Activated CD8-positive, alpha-beta T cell treated with anti-CD3 and anti-CD28 coated beads for 36 hours (primary cell): ENCODE measurements around the gene ATP4A. TPM values are rescaled to one million over a fixed set of nuclear protein-coding genes. Genes with fewer than 3 reads are reported as not detected.

Experiments
- ATAC-seq: fragments of 200-7000 bp; cut with Tn5 transposase; one replicate; pipeline ENCODE4 v1.10.0; 2021; ENCODE audit warnings: mild to moderate bottlenecking, moderate library complexity
- CTCF ChIA-PET: fragments of 350-600 bp; sonication (Branson Sonifier 250); formaldehyde crosslinking; loops from one replicate; lab custom pipeline; 2021; ENCODE audit warnings: antibody characterized with exemption; lab: Charles Lee
- POLR2A ChIA-PET: fragments of 350-600 bp; sonication (Branson Sonifier 250); formaldehyde crosslinking; loops from one replicate; lab custom pipeline; 2021; ENCODE audit warnings: antibody characterized with exemption; lab: Charles Lee
- DNase-seq: peaks from one replicate; pipeline ENCODE4 v3.0.0-alpha.2; 2020
- H3K27ac Mint-ChIP-seq: one replicate; pipeline ENCODE4 v1.8.0; 2021; ENCODE audit warnings: mild to moderate bottlenecking, mixed read lengths
- H3K27me3 Mint-ChIP-seq: one replicate; pipeline ENCODE4 v1.8.0; 2021; ENCODE audit warnings: mixed read lengths
- H3K36me3 Mint-ChIP-seq: one replicate; pipeline ENCODE4 v1.8.0; 2021; ENCODE audit warnings: low read depth, mixed read lengths
- H3K4me1 Mint-ChIP-seq: one replicate; pipeline ENCODE4 v1.8.0; 2021; ENCODE audit warnings: low read depth, mixed read lengths
- H3K4me3 Mint-ChIP-seq: one replicate; pipeline ENCODE4 v1.8.0; 2021; ENCODE audit warnings: mild to moderate bottlenecking, moderate library complexity, mixed read lengths
- H3K9me3 Mint-ChIP-seq: one replicate; pipeline ENCODE4 v1.8.0; 2021; ENCODE audit warnings: mixed read lengths
- intact Hi-C: fragments of 100-400 bp; cut with micrococcal nuclease; formaldehyde crosslinking; loops from one replicate; pipeline ENCODE4 v1.10.0; 2022
- total RNA-seq, 2 experiments: library from RNA; stranded (reverse); gene quantifications; one replicate each; pipeline ENCODE4 v1.2.3, GENCODE V29; 2021
- TF ChIP-seq, protein P1 (sequence below): fragments of 200-600 bp; IDR thresholded peaks from one replicate; pipeline ENCODE4 v1.8.0; 2022; ENCODE audit warnings: antibody characterized with exemption, mild to moderate bottlenecking

The ATP4A gene
- total RNA-seq, 2 experiments from 2014 or later, result not detected

GRCh38 chr19:35558400-35559280, 4.8 kb downstream of the ATP4A start:
- Mint-ChIP-seq H3K4me1 (peaks cover 8% of the 10 kb centered on the region), H3K27ac (no peak overlapping the region), H3K36me3 (no peaks in the 10 kb centered on the region), H3K27me3 (peaks cover 44% of the 10 kb centered on the region), H3K4me3 (no peak overlapping the region), H3K9me3 (no peaks in the 10 kb centered on the region)
- CTCF ChIA-PET, result interaction anchor here (1.4 to 1.8 kb wide), 4 partner anchors 10 to 86 kb away, joined by 3 to 13 read pairs (median 5); no protein-coding TSS in a partner anchor
- ATAC-seq (no peak), DNase-seq (no peak)
- POLR2A ChIA-PET, result interaction anchor here (0.7 kb wide), 1 partner anchor 10 kb away, joined by 3 read pairs; no protein-coding TSS in a partner anchor
- TF ChIP-seq, protein P1, sequence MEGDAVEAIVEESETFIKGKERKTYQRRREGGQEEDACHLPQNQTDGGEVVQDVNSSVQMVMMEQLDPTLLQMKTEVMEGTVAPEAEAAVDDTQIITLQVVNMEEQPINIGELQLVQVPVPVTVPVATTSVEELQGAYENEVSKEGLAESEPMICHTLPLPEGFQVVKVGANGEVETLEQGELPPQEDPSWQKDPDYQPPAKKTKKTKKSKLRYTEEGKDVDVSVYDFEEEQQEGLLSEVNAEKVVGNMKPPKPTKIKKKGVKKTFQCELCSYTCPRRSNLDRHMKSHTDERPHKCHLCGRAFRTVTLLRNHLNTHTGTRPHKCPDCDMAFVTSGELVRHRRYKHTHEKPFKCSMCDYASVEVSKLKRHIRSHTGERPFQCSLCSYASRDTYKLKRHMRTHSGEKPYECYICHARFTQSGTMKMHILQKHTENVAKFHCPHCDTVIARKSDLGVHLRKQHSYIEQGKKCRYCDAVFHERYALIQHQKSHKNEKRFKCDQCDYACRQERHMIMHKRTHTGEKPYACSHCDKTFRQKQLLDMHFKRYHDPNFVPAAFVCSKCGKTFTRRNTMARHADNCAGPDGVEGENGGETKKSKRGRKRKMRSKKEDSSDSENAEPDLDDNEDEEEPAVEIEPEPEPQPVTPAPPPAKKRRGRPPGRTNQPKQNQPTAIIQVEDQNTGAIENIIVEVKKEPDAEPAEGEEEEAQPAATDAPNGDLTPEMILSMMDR, result no peak
- intact Hi-C loops, result no loop called here

DNA sequence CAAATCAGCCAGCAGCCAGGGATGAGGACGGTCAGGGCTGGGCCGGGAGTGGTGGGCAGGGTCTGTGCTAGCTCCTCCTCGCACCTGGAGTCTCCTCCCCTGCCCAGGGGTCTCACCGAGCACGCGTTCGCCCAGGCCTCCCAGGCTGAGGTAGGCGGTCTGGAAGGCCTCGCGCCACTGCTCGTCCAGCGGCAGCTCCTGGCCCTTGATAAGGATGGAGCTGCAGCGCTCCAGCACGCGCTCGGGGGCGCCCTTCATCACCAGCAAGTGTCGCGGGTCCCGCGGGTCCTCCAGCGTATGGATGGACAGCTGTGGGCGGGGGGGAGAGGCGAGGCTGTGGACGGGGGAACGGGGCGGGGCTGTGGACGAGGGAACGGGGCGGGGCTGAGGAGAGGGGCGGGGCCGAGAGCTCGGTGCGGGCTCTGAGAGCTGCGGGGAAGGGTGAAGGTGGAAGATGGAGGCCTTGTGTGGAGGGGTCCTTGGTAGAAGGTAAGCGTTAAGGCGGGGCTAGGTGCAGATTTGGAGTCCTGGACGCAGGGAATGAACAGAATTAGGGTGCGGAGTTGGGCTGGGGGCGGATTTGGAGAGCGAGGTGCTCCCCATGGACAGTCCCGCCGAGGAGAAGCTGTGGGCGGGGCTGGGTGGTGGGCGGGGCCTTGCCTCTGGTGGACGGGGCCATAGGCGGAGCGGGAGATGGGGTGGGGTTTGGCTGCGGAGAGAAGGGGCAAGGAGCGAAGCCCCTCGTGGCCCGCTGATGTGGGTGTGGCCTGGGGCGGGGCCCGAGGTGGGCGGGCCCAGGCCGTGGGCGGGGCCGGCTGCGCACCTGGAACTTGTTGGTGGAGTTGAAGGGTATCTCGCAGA, 5.7 kb downstream of the ATP4A start:
- CTCF ChIA-PET, result interaction anchor here (0.8 to 1.8 kb wide), 7 partner anchors 10 to 87 kb away, joined by 3 to 13 read pairs (median 3); partner anchors contain the start of gene HAUS5
- Mint-ChIP-seq H3K27ac (no peak overlapping the region), H3K9me3 (no peaks in the 10 kb centered on the region), H3K4me1 (peaks cover 8% of the 10 kb centered on the region), H3K4me3 (peak overlapping the region; percentile 67), H3K27me3 (peaks cover 44% of the 10 kb centered on the region), H3K36me3 (no peaks in the 10 kb centered on the region)
- DNase-seq (peak; percentile 71), ATAC-seq (peak; percentile 74)
- TF ChIP-seq, protein P1, result no peak
- intact Hi-C loops, result no loop called here
- POLR2A ChIA-PET, result interaction anchor here (0.7 kb wide), 1 partner anchor 10 kb away, joined by 3 read pairs; no protein-coding TSS in a partner anchor

- ChIA-PET CTCF (interaction anchor here (0.8 to 1.8 kb wide), 8 partner anchors 9 to 87 kb away, joined by 3 to 13 read pairs (median 4); partner anchors contain the start of gene HAUS5), POLR2A (interaction anchor here (1.3 kb wide), 1 partner anchor 51 kb away, joined by 3 read pairs; no protein-coding TSS in a partner anchor)
- Mint-ChIP-seq H3K27ac (no peak overlapping the region), H3K27me3 (peaks cover 38% of the 10 kb centered on the region), H3K36me3 (no peaks in the 10 kb centered on the region), H3K9me3 (no peaks in the 10 kb centered on the region), H3K4me1 (peaks cover 8% of the 10 kb centered on the region), H3K4me3 (peak overlapping the region; percentile 26)
- DNase-seq, result no peak
- no peak for ATAC-seq
- intact Hi-C loops, result no loop called here
- TF ChIP-seq, protein P1, result no peak
Observed at GRCh38 chr19:35556846-35557538, 6.5 kb downstream of the ATP4A start.

GRCh38 chr19:35556025-35556590, 7.3 kb downstream of the ATP4A start:
- ChIA-PET POLR2A (interaction anchor here (0.5 to 1.3 kb wide), 2 partner anchors 52 to 323 kb away, joined by 3 read pairs; no protein-coding TSS in a partner anchor), CTCF (interaction anchor here (0.9 to 1.7 kb wide), 4 partner anchors 36 to 50 kb away, joined by 3 to 10 read pairs (median 4); no protein-coding TSS in a partner anchor)
- DNase-seq (no peak), ATAC-seq (no peak)
- TF ChIP-seq, protein P1, result no peak
- peaks cover 8% of the 10 kb centered on the region for H3K4me1 Mint-ChIP-seq
- H3K27ac Mint-ChIP-seq, result no peak overlapping the region
- H3K4me3 Mint-ChIP-seq, result no peak overlapping the region
- H3K27me3 Mint-ChIP-seq, result peaks cover 32% of the 10 kb centered on the region
- no peaks in the 10 kb centered on the region for H3K9me3 Mint-ChIP-seq
- intact Hi-C loops, result no loop called here
- no peaks in the 10 kb centered on the region for H3K36me3 Mint-ChIP-seq
